OCI-LY7 (cell line): ENCODE results near the gene ATAD3A. TPM values are rescaled to one million over a fixed set of nuclear protein-coding genes. Genes with fewer than 3 reads are reported as not detected.

Experiments
- BruUV-seq: library from RNA; stranded (reverse); fragments of 400-500 nt; replicated peaks from 2 replicates; lab custom pipeline; 2021; lab: Mats Ljungman, UMichigan
- CTCF ChIA-PET: fragments of 300-600 bp; sonication (Branson Sonifier 250); formaldehyde crosslinking; loops from one replicate; lab custom pipeline; 2022; ENCODE audit warnings: antibody characterized with exemption; ENCODE audit not compliant: unreplicated experiment; lab: Charles Lee
- POLR2A ChIA-PET: fragments of 300-600 bp; sonication (Branson Sonifier 250); formaldehyde crosslinking; loops from one replicate; lab custom pipeline; 2022; ENCODE audit warnings: antibody characterized with exemption; lab: Charles Lee
- DNase-seq: peaks from one replicate; pipeline ENCODE4 v3.0.0-alpha.2; 2015; ENCODE audit warnings: low spot score
- H2AFZ ChIP-seq: fragments of 200-600 bp; sonication (generic), shearing (Covaris generic); 2 replicates; pipeline ENCODE4 v1.6.1; 2014; ENCODE audit warnings: mild to moderate bottlenecking, antibody characterized with exemption, low read length, moderate library complexity
- H3K27ac ChIP-seq: fragments of 200-600 bp; sonication (generic); 2 replicates; pipeline ENCODE4 v1.5.1; 2014; ENCODE audit warnings: mixed run types, low read depth, mild to moderate bottlenecking, moderate library complexity, low read length, inconsistent platforms; ENCODE audit not compliant: poor library complexity, severe bottlenecking
- H3K36me3 ChIP-seq: fragments of 200-600 bp; sonication (generic); 2 replicates; pipeline ENCODE4 v1.6.1; 2014; ENCODE audit warnings: mild to moderate bottlenecking, antibody characterized with exemption, low read length, moderate library complexity, mixed read lengths; ENCODE audit not compliant: insufficient read depth
- H3K4me1 ChIP-seq: fragments of 200-600 bp; sonication (generic); 2 replicates; pipeline ENCODE4 v1.5.1; 2014; ENCODE audit warnings: mild to moderate bottlenecking, low read length; ENCODE audit not compliant: insufficient read depth, poor library complexity, severe bottlenecking
- H3K4me2 ChIP-seq: fragments of 200-600 bp; sonication (generic); 2 replicates; pipeline ENCODE4 v1.6.1; 2014; ENCODE audit warnings: mild to moderate bottlenecking, low read length
- H3K4me3 ChIP-seq: fragments of 200-600 bp; sonication (generic); 2 replicates; pipeline ENCODE4 v1.5.1; 2014; ENCODE audit warnings: mild to moderate bottlenecking, low read depth, low read length; ENCODE audit not compliant: poor library complexity, severe bottlenecking
- H3K79me2 ChIP-seq: fragments of 200-600 bp; sonication (generic); 2 replicates; pipeline ENCODE4 v1.6.1; 2016; ENCODE audit warnings: low read depth, mild to moderate bottlenecking, low read length, moderate library complexity, mixed read lengths; ENCODE audit not compliant: insufficient read depth
- H3K9me2 ChIP-seq: fragments of 200-600 bp; sonication (generic); 2 replicates; pipeline ENCODE4 v1.6.1; 2016; ENCODE audit warnings: mild to moderate bottlenecking, low read length, mixed read lengths; ENCODE audit not compliant: insufficient read depth
- H3K9me3 ChIP-seq: fragments of 200-600 bp; sonication (generic); 2 replicates; pipeline ENCODE4 v1.6.1; 2014; ENCODE audit warnings: mild to moderate bottlenecking, mixed run types, low read length, mixed read lengths
- H4K20me1 ChIP-seq: fragments of 200-600 bp; sonication (generic); 2 replicates; pipeline ENCODE4 v1.6.1; 2014; ENCODE audit warnings: mild to moderate bottlenecking, antibody characterized with exemption, low read length, moderate library complexity, mixed read lengths; ENCODE audit not compliant: insufficient read depth
- EZH2phosphoT487 ChIP-seq: fragments of 200-600 bp; sonication (generic); IDR thresholded peaks from 2 replicates; pipeline ENCODE4 v1.6.1; 2018; ENCODE audit warnings: low read depth, borderline replicate concordance, mild to moderate bottlenecking, mixed run types, antibody characterized with exemption, low read length, moderate library complexity, mixed read lengths
- intact Hi-C: fragments of 100-400 bp; cut with micrococcal nuclease; formaldehyde crosslinking; loops from one replicate; pipeline ENCODE4 v1.10.0; 2022; ENCODE audit not compliant: unreplicated experiment
- total RNA-seq, 2 experiments: library from RNA; depleted of rRNA in 1 of 2; stranded (reverse); fragments of >200 nt in 1 of 2; shearing (Covaris generic) in 1 of 2; gene quantifications; 2 replicates each; pipeline ENCODE4 v1.2.3, GENCODE V29; 2014 to 2022
- TF ChIP-seq, protein P1 (sequence below): fragments of 200-600 bp; sonication (generic); conservative IDR thresholded peaks from 2 replicates; pipeline ENCODE4 v1.5.1; 2014; ENCODE audit warnings: mild to moderate bottlenecking, antibody characterized with exemption, low read length, moderate library complexity, mixed read lengths

The ATAD3A gene
- total RNA-seq, 2 experiments from 2014 or later: 81.9 to 88.6 TPM

DNA sequence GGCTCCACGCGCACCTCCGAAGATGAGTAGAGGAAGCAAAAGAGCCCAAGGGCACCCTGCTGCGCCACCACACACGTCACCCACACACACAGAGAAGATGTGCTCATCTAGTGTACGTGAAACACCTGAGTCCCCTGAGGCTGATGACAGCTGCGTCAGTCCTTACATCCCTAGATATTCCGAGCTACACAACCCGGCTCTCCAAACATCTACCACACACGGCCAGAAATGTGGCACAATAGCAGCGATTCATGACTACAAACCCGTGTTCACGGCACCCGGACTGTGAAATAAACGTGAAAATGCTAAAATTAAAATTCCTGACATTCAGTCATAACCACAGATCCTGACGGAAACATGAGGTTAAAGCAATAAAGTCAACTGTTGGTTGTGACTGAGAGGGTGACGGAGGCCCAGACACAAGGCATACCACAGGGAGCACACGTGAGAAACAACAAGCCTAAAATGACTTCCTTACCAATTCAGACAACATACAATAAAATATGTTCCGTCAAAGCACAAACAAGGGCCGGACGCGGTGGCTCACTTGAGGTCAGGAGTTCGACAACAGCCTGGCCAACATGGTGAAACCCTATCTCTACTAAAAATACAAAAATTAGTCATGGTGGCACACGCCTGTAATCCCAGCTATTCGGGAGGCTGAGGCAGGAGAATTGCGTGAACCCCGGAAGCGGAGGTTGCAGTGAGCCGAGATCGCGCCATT lies 55.4 kb downstream of the ATAD3A start:
- peaks cover 86% of the 10 kb centered on the region for H3K79me2 ChIP-seq
- no peak overlapping the region for H3K4me3 ChIP-seq
- intact Hi-C loops: no loop called here
- ChIA-PET POLR2A (no interaction called here), CTCF (no interaction called here)
- peaks cover 93% of the 10 kb centered on the region for H3K36me3 ChIP-seq
- no TSS peak for BruUV-seq
- DNase-seq: no peak
- H3K4me2 ChIP-seq: no peak overlapping the region
- no peaks in the 10 kb centered on the region for H3K9me2 ChIP-seq
- no peak overlapping the region for H2AFZ ChIP-seq
- no peaks in the 10 kb centered on the region for H3K9me3 ChIP-seq
- H3K4me1 ChIP-seq: peaks cover 6% of the 10 kb centered on the region
- no peak overlapping the region for H3K27ac ChIP-seq
- no peak for TF ChIP-seq EZH2phosphoT487
- TF ChIP-seq, protein P1, sequence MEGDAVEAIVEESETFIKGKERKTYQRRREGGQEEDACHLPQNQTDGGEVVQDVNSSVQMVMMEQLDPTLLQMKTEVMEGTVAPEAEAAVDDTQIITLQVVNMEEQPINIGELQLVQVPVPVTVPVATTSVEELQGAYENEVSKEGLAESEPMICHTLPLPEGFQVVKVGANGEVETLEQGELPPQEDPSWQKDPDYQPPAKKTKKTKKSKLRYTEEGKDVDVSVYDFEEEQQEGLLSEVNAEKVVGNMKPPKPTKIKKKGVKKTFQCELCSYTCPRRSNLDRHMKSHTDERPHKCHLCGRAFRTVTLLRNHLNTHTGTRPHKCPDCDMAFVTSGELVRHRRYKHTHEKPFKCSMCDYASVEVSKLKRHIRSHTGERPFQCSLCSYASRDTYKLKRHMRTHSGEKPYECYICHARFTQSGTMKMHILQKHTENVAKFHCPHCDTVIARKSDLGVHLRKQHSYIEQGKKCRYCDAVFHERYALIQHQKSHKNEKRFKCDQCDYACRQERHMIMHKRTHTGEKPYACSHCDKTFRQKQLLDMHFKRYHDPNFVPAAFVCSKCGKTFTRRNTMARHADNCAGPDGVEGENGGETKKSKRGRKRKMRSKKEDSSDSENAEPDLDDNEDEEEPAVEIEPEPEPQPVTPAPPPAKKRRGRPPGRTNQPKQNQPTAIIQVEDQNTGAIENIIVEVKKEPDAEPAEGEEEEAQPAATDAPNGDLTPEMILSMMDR: no peak
- H4K20me1 ChIP-seq: 0 out of 2 replicates have a peak, but pooled peaks cover 13% of the 10 kb centered on the region

DNA sequence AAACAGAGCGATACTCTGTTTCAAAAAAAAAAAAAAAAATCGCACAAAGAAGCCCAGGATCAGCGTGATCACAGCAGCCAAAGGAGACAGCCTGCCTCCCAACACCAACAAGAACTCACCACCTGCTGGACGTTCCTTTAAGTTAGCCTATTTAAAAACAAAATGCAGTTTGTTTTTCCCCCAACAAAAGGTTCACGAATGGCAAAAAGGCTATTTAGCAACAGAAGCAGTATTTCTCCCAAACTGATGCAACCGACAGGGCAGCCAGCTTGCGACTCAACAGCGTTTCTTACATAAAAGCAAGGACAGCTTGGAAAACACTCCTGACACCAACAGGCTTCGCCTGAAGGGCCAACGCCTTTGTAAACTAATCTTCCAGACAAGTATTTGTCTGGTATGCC lies 55.9 kb downstream of the ATAD3A start:
- Histone ChIP-seq H4K20me1 (0 out of 2 replicates have a peak, but pooled peaks cover 13% of the 10 kb centered on the region), H3K4me1 (peaks cover 8% of the 10 kb centered on the region)
- POLR2A ChIA-PET: no interaction called here

More for the DNA sequence above, 55.9 kb downstream of the ATAD3A start:
- Histone ChIP-seq H3K79me2 (peaks cover 92% of the 10 kb centered on the region), H3K4me2 (no peak overlapping the region), H3K27ac (no peak overlapping the region), H3K4me3 (no peak overlapping the region), H3K36me3 (peaks cover 92% of the 10 kb centered on the region), H3K9me2 (no peaks in the 10 kb centered on the region), H2AFZ (no peak overlapping the region), H3K9me3 (no peaks in the 10 kb centered on the region)
- no peak for TF ChIP-seq EZH2phosphoT487
- TF ChIP-seq, protein P1: no peak
- intact Hi-C loops: no loop called here
- CTCF ChIA-PET: no interaction called here
- BruUV-seq: no TSS peak
- DNase-seq: no peak
